Peyer's patch (tissue), 4 donors: ENCODE data around the gene LMO1.

Experiments
- CTCF ChIP-seq, 6 experiments: fragments of 450-650 bp in 4 of 6; fragments of 200-600 bp in 2 of 6; sonication (generic) in 1 of 6; IDR thresholded peaks; one replicate each; pipeline ENCODE4 v1.5.1; 2017 to 2019; ENCODE audit warnings: antibody characterized with exemption in 6 of 6, mild to moderate bottlenecking in 3 of 6, moderate library complexity in 1 of 6
- POLR2A ChIP-seq, 2 donors: fragments of 450-650 bp; IDR thresholded peaks; one replicate each; pipeline ENCODE4 v1.5.1; 2017; ENCODE audit warnings: antibody characterized with exemption in 2 of 2, mild to moderate bottlenecking in 2 of 2, moderate library complexity in 2 of 2

GRCh38 chr11:8232414-8232813 lies 31.3 kb downstream of the LMO1 start:
- TF ChIP-seq CTCF (IDR thresholded peaks at IDR 0.05) (no peak), POLR2A (IDR thresholded peaks at IDR 0.05) (no peak)
